HEK293 (cell line): ENCODE results near the gene ANKH.

Experiments
- CTCF ChIA-PET: fragments of 350-600 bp; formaldehyde crosslinking; extraction: SDS; loops from one replicate; lab custom pipeline; 2021; ENCODE audit warnings: antibody characterized with exemption; lab: Yijun Ruan, JAX
- POLR2A ChIA-PET: fragments of 300-600 bp; formaldehyde crosslinking; extraction: SDS; loops from one replicate; lab custom pipeline; 2020; ENCODE audit warnings: antibody characterized with exemption, inconsistent platforms; lab: Yijun Ruan, JAX
- H3K27ac ChIP-seq: fragments of 200-500 bp; sonication (Bioruptor generic); 2 replicates; pipeline ENCODE4 v1.5.1; 2014; ENCODE audit warnings: low read depth, low read length, control low read depth, inconsistent platforms; ENCODE audit errors: extremely low read depth
- H3K36me3 ChIP-seq, 2 experiments: fragments of 200-500 bp in 1 of 2; sonication (Bioruptor generic) in 1 of 2; 1 replicate in 1 of 2; 2 replicates in 1 of 2; pipeline ENCODE4 v1.5.1; 2014 to 2017; ENCODE audit warnings: inconsistent platforms in 2 of 2, low read length in 2 of 2; ENCODE audit not compliant: control insufficient read depth in 2 of 2, insufficient read depth in 1 of 2
- H3K4me1 ChIP-seq: fragments of 200-500 bp; sonication (Bioruptor generic); 2 replicates; pipeline ENCODE4 v1.5.1; 2014; ENCODE audit warnings: mild to moderate bottlenecking, low read length, inconsistent platforms; ENCODE audit not compliant: control insufficient read depth, insufficient read depth
- H3K4me3 ChIP-seq: 2 replicates; pipeline ENCODE4 v1.5.1; 2011; ENCODE audit warnings: low read depth, mild to moderate bottlenecking, control low read depth, low read length, moderate library complexity
- H3K9me3 ChIP-seq: fragments of 200-500 bp; sonication (Bioruptor generic); 2 replicates; pipeline ENCODE4 v1.5.1; 2014; ENCODE audit warnings: low read depth, low read length, inconsistent platforms; ENCODE audit not compliant: control insufficient read depth, insufficient read depth
- KLF1 ChIP-seq: fragments of 450-650 bp; formaldehyde crosslinking; IDR thresholded peaks from 2 replicates; pipeline ENCODE4 v1.5.1; 2016; ENCODE audit warnings: missing biosample characterization, missing genetic modification characterization
- OVOL3 ChIP-seq: fragments of 450-650 bp; formaldehyde crosslinking; IDR thresholded peaks from 2 replicates; pipeline ENCODE4 v1.5.1; 2016; ENCODE audit warnings: missing biosample characterization, missing genetic modification characterization
- ZNF140 ChIP-seq: fragments of 450-650 bp; formaldehyde crosslinking; IDR thresholded peaks from 2 replicates; pipeline ENCODE4 v1.5.1; 2016; ENCODE audit warnings: missing biosample characterization, missing genetic modification characterization
- ZNF155 ChIP-seq: fragments of 450-650 bp; formaldehyde crosslinking; IDR thresholded peaks from 2 replicates; pipeline ENCODE4 v1.5.1; 2016; ENCODE audit warnings: missing biosample characterization, missing genetic modification characterization
- ZNF157 ChIP-seq: fragments of 450-650 bp; formaldehyde crosslinking; IDR thresholded peaks from 2 replicates; pipeline ENCODE4 v1.5.1; 2016; ENCODE audit warnings: missing biosample characterization, missing genetic modification characterization
- ZNF169 ChIP-seq: fragments of 450-650 bp; formaldehyde crosslinking; IDR thresholded peaks from 2 replicates; pipeline ENCODE4 v1.5.1; 2016; ENCODE audit warnings: missing biosample characterization, missing genetic modification characterization
- ZNF174 ChIP-seq: fragments of 450-650 bp; formaldehyde crosslinking; IDR thresholded peaks from 2 replicates; pipeline ENCODE4 v1.5.0; 2017; ENCODE audit warnings: missing biosample characterization, mild to moderate bottlenecking, missing genetic modification characterization
- ZNF202 ChIP-seq: fragments of 450-650 bp; formaldehyde crosslinking; IDR thresholded peaks from 2 replicates; pipeline ENCODE4 v1.5.1; 2016; ENCODE audit warnings: missing biosample characterization, missing genetic modification characterization, borderline replicate concordance
- ZNF341 ChIP-seq: fragments of 450-650 bp; formaldehyde crosslinking; IDR thresholded peaks from 2 replicates; pipeline ENCODE4; 2016; ENCODE audit warnings: low read depth, missing biosample characterization, missing genetic modification characterization
- ZNF426 ChIP-seq: fragments of 450-650 bp; formaldehyde crosslinking; IDR thresholded peaks from 2 replicates; pipeline ENCODE4 v1.5.1; 2017; ENCODE audit warnings: missing biosample characterization, missing genetic modification characterization, mild to moderate bottlenecking, inconsistent platforms, moderate library complexity
- ZNF530 ChIP-seq: fragments of 450-650 bp; formaldehyde crosslinking; IDR thresholded peaks from 2 replicates; pipeline ENCODE4 v1.5.1; 2016; ENCODE audit warnings: low read depth, missing biosample characterization, missing genetic modification characterization
- ZNF561 ChIP-seq: fragments of 450-650 bp; IDR thresholded peaks from 2 replicates; pipeline ENCODE4 v1.5.1; 2018; ENCODE audit warnings: missing biosample characterization, missing genetic modification characterization, borderline replicate concordance
- ZNF701 ChIP-seq: fragments of 450-650 bp; formaldehyde crosslinking; IDR thresholded peaks from 2 replicates; pipeline ENCODE4 v1.5.1; 2016; ENCODE audit warnings: missing biosample characterization, missing genetic modification characterization
- ZNF792 ChIP-seq: fragments of 450-650 bp; formaldehyde crosslinking; IDR thresholded peaks from 2 replicates; pipeline ENCODE4 v1.5.1; 2016; ENCODE audit warnings: missing biosample characterization, missing genetic modification characterization
- TF ChIP-seq, protein P1 (sequence below): fragments of 450-650 bp; formaldehyde crosslinking; IDR thresholded peaks from 2 replicates; pipeline ENCODE4 v1.5.1; 2016; ENCODE audit warnings: missing biosample characterization, missing genetic modification characterization, low read depth
- TF ChIP-seq, protein P2 (sequence below): fragments of 450-650 bp; formaldehyde crosslinking; conservative IDR thresholded peaks from 2 replicates; pipeline ENCODE4 v1.5.1; 2016; ENCODE audit warnings: low read depth, missing biosample characterization, missing genetic modification characterization
- TF ChIP-seq, protein P3 (sequence below): fragments of 450-650 bp; formaldehyde crosslinking; IDR thresholded peaks from 2 replicates; pipeline ENCODE4 v1.5.1; 2016; ENCODE audit warnings: missing biosample characterization, missing genetic modification characterization
- TF ChIP-seq, protein P4 (sequence below): fragments of 450-650 bp; IDR thresholded peaks from 2 replicates; pipeline ENCODE4 v1.5.1; 2018; ENCODE audit warnings: missing biosample characterization, mild to moderate bottlenecking, missing genetic modification characterization

ANKH gene

DNA sequence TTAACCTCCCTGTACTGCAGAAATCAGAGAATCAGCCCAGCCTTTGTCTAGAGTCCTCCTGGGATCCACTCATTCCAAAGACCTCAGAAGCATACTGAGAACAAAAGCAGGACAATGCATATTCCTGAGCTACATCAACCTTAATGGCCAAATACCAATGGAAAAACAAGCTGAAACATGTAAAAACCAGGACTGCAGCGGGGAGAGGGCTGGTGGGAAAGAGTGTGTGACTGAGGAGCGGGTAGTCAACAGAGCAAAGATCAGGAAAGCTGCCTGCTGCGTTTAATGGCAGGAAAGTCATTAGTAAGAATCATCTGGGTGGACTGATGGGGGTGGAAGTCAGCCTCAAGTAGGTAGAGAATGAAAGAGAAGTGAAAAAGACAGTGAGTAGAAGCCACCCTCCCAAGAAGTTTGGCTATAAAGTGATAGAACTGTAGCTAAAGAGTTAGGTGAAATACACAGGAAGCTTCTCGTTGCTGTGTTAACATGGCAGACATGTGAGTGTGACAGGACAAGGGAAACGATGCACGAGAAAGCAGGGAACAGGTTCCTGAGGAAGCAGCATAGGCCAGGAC is 119.0 kb downstream of the ANKH start:
- no peaks in the 10 kb centered on the region for H3K9me3 ChIP-seq
- H3K4me1 ChIP-seq: no peaks in the 10 kb centered on the region
- no peak overlapping the region for H3K4me3 ChIP-seq
- CTCF ChIA-PET: interaction anchor here (0.7 kb wide), 1 partner anchor 52 kb away, joined by 3 read pairs; no protein-coding TSS in a partner anchor
- POLR2A ChIA-PET: no interaction called here
- H3K36me3 ChIP-seq: peaks cover 4 to 27% of the 10 kb centered on the region in 2 experiments; a peak in 2 of 3 replicates
- no peak for TF ChIP-seq OVOL3 (tag by site-specific recombination)
- H3K27ac ChIP-seq: no peak overlapping the region

DNA sequence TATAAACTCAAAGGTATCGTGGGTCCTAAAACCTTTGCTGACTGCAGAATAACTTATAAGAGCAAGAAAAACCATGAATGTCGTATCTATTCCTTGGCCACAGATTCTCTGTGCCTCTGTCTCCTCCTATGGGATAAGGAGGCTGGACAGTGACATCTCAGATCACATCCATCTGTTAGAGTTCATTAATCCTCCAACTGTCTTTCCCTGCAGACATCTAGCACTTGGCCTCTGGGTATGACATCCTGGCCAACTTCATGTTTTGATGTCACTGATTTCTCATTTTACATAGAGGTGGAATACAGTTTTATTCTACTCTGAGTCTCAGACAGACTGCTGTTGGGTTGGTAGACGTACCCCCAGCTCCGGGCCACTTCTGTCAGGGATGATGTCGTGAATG is 120.9 kb downstream of the ANKH start:
- no peaks in the 10 kb centered on the region for H3K4me1 ChIP-seq
- no peak overlapping the region for H3K4me3 ChIP-seq
- H3K27ac ChIP-seq: no peak overlapping the region
- TF ChIP-seq ZNF174 (tag by site-specific recombination): no peak
- TF ChIP-seq ZNF202 (tag by site-specific recombination): no peak
- no peak for TF ChIP-seq ZNF341 (tag by site-specific recombination)
- no peak for TF ChIP-seq ZNF792
- no peak for TF ChIP-seq KLF1 (tag by site-specific recombination)
- peaks cover 4 to 32% of the 10 kb centered on the region in 2 experiments; a peak in 2 of 3 replicates for H3K36me3 ChIP-seq
- CTCF ChIA-PET: no interaction called here
- POLR2A ChIA-PET: no interaction called here
- H3K9me3 ChIP-seq: no peaks in the 10 kb centered on the region

DNA sequence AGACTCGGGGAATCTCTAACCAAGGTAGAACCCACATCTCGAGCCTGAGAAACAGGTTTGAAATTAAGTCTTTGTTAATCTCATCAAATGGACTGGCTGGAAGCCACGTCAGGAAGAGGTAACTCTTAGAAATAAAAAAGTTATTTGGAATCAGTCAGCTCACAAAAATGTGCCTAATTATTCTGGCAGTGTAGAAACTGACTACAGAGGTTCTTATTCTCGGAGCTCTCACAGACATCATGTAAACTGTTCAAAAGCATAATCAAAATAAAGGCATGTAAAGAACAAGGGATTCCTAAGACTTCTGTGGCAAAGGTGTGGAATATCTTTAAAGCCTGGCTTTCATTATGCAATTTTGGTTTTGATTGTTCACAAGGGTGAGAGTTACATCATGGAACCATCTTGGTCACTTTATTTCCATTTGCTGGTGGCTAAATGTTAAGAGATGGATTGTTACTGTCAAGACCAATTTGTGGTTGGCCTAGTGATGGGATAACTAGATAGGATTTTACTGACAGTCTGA is 121.9 kb downstream of the ANKH start:
- H3K27ac ChIP-seq: no peak overlapping the region
- TF ChIP-seq, protein P1, sequence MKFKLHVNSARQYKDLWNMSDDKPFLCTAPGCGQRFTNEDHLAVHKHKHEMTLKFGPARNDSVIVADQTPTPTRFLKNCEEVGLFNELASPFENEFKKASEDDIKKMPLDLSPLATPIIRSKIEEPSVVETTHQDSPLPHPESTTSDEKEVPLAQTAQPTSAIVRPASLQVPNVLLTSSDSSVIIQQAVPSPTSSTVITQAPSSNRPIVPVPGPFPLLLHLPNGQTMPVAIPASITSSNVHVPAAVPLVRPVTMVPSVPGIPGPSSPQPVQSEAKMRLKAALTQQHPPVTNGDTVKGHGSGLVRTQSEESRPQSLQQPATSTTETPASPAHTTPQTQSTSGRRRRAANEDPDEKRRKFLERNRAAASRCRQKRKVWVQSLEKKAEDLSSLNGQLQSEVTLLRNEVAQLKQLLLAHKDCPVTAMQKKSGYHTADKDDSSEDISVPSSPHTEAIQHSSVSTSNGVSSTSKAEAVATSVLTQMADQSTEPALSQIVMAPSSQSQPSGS: no peak
- TF ChIP-seq, protein P2, sequence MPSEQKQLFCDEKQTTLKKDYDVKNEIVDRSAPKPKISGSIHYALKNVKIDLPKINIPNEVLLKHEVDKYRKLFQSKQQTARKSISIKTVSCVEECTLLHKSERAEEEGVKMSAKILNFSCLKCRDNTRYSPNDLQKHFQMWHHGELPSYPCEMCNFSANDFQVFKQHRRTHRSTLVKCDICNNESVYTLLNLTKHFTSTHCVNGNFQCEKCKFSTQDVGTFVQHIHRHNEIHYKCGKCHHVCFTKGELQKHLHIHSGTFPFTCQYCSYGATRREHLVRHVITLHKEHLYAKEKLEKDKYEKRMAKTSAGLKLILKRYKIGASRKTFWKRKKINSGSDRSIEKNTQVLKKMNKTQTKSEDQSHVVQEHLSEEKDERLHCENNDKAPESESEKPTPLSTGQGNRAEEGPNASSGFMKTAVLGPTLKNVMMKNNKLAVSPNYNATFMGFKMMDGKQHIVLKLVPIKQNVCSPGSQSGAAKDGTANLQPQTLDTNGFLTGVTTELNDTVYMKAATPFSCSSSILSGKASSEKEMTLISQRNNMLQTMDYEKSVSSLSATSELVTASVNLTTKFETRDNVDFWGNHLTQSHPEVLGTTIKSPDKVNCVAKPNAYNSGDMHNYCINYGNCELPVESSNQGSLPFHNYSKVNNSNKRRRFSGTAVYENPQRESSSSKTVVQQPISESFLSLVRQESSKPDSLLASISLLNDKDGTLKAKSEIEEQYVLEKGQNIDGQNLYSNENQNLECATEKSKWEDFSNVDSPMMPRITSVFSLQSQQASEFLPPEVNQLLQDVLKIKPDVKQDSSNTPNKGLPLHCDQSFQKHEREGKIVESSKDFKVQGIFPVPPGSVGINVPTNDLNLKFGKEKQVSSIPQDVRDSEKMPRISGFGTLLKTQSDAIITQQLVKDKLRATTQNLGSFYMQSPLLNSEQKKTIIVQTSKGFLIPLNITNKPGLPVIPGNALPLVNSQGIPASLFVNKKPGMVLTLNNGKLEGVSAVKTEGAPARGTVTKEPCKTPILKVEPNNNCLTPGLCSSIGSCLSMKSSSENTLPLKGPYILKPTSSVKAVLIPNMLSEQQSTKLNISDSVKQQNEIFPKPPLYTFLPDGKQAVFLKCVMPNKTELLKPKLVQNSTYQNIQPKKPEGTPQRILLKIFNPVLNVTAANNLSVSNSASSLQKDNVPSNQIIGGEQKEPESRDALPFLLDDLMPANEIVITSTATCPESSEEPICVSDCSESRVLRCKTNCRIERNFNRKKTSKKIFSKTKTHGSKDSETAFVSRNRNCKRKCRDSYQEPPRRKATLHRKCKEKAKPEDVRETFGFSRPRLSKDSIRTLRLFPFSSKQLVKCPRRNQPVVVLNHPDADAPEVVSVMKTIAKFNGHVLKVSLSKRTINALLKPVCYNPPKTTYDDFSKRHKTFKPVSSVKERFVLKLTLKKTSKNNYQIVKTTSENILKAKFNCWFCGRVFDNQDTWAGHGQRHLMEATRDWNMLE (tag by site-specific recombination): no peak
- TF ChIP-seq, protein P3, sequence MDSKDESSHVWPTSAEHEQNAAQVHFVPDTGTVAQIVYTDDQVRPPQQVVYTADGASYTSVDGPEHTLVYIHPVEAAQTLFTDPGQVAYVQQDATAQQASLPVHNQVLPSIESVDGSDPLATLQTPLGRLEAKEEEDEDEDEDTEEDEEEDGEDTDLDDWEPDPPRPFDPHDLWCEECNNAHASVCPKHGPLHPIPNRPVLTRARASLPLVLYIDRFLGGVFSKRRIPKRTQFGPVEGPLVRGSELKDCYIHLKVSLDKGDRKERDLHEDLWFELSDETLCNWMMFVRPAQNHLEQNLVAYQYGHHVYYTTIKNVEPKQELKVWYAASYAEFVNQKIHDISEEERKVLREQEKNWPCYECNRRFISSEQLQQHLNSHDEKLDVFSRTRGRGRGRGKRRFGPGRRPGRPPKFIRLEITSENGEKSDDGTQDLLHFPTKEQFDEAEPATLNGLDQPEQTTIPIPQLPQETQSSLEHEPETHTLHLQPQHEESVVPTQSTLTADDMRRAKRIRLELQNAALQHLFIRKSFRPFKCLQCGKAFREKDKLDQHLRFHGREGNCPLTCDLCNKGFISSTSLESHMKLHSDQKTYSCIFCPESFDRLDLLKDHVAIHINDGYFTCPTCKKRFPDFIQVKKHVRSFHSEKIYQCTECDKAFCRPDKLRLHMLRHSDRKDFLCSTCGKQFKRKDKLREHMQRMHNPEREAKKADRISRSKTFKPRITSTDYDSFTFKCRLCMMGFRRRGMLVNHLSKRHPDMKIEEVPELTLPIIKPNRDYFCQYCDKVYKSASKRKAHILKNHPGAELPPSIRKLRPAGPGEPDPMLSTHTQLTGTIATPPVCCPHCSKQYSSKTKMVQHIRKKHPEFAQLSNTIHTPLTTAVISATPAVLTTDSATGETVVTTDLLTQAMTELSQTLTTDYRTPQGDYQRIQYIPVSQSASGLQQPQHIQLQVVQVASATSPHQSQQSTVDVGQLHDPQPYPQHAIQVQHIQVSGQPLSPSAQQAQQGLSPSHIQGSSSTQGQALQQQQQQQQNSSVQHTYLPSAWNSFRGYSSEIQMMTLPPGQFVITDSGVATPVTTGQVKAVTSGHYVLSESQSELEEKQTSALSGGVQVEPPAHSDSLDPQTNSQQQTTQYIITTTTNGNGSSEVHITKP: no peak
- no peak for TF ChIP-seq ZNF169 (tag by site-specific recombination)
- TF ChIP-seq ZNF157: no peak
- TF ChIP-seq ZNF155 (tag by site-specific recombination): no peak
- TF ChIP-seq ZNF561 (tag by site-specific recombination): no peak
- TF ChIP-seq, protein P4, sequence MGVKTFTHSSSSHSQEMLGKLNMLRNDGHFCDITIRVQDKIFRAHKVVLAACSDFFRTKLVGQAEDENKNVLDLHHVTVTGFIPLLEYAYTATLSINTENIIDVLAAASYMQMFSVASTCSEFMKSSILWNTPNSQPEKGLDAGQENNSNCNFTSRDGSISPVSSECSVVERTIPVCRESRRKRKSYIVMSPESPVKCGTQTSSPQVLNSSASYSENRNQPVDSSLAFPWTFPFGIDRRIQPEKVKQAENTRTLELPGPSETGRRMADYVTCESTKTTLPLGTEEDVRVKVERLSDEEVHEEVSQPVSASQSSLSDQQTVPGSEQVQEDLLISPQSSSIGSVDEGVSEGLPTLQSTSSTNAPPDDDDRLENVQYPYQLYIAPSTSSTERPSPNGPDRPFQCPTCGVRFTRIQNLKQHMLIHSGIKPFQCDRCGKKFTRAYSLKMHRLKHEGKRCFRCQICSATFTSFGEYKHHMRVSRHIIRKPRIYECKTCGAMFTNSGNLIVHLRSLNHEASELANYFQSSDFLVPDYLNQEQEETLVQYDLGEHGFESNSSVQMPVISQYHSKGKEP (tag by site-specific recombination): no peak
- TF ChIP-seq ZNF426: no peak
- TF ChIP-seq ZNF140 (tag by site-specific recombination): no peak
- no peak for TF ChIP-seq ZNF530 (tag by site-specific recombination)
- TF ChIP-seq ZNF701 (tag by site-specific recombination): no peak

More for the DNA sequence above, 121.9 kb downstream of the ANKH start:
- Histone ChIP-seq H3K36me3 (peaks cover under 1 to 33% of the 10 kb centered on the region in 2 experiments; a peak in 2 of 3 replicates), H3K4me1 (no peaks in the 10 kb centered on the region), H3K4me3 (no peak overlapping the region), H3K9me3 (no peaks in the 10 kb centered on the region)
- ChIA-PET CTCF (interaction anchor here (0.5 to 0.9 kb wide), 4 partner anchors 22 to 254 kb away, joined by 3 read pairs; no protein-coding TSS in a partner anchor), POLR2A (no interaction called here)
